GM13976 (cell line): ENCODE data around the gene PADI6.

Source experiments
- DNase-seq: peaks from one replicate; pipeline ENCODE4 v3.0.0; 2012; ENCODE audit warnings: low spot score
- CTCF ChIP-seq: IDR thresholded peaks from 2 replicates; pipeline ENCODE4 v1.5.1; 2012; ENCODE audit warnings: borderline replicate concordance, mild to moderate bottlenecking; ENCODE audit not compliant: insufficient read depth; ENCODE audit errors: extremely low read depth, missing control alignments, control extremely low read depth
- in situ Hi-C: fragments of 300-500 bp; cut with MboI; formaldehyde crosslinking; loops from one replicate; pipeline ENCODE4 v1.12.0; 2022; ENCODE audit warnings: low sequenced_read_pairs, mixed read lengths, inconsistent platforms; ENCODE audit not compliant: unreplicated experiment

Gene PADI6

GRCh38 chr1:17375651-17376050 is 3.7 kb downstream of the PADI6 start:
- TF ChIP-seq CTCF: no peak
- in situ Hi-C loops: no loop called here
- no peak for DNase-seq

GRCh38 chr1:17377325-17377953 is 5.4 kb downstream of the PADI6 start:
- DNase-seq: no peak
- no peak for TF ChIP-seq CTCF
- in situ Hi-C loops: no loop called here

GRCh38 chr1:17381161-17381560 is 9.2 kb downstream of the PADI6 start:
- no peak for DNase-seq
- in situ Hi-C loops: no loop called here
- no peak for TF ChIP-seq CTCF

GRCh38 chr1:17392199-17392740 is 20.3 kb downstream of the PADI6 start:
- no peak for TF ChIP-seq CTCF
- in situ Hi-C loops: no loop called here
- no peak for DNase-seq

GRCh38 chr1:17393230-17393629 is 21.2 kb downstream of the PADI6 start:
- in situ Hi-C loops: no loop called here
- TF ChIP-seq CTCF: no peak
- no peak for DNase-seq

- DNase-seq: no peak
- no peak for TF ChIP-seq CTCF
- in situ Hi-C loops: no loop called here
Measured at GRCh38 chr1:17397910-17398695, 26.1 kb downstream of the PADI6 start.
